ENCODE data around the gene UEVLD. TPM values are rescaled to one million over a fixed set of nuclear protein-coding genes. Genes with fewer than 3 reads are reported as not detected.
A peak's percentile ranks its signal among the peaks of the same experiment; 100 is the strongest.

The UEVLD gene
- total RNA-seq, 1 donor from 2014 or later = 27.8 TPM

GRCh38 chr11:18581825-18582224 lies 6.7 kb downstream of the UEVLD start:
- no peak for DNase-seq

- no peak for DNase-seq
Measured at GRCh38 chr11:18580113-18580766, 8.3 kb downstream of the UEVLD start.

- no peak for DNase-seq
Measured at GRCh38 chr11:18578975-18579598, 9.4 kb downstream of the UEVLD start.

- DNase-seq = no peak
Measured at GRCh38 chr11:18575361-18575760, 13.2 kb downstream of the UEVLD start.

- no peak for DNase-seq
Measured at GRCh38 chr11:18567081-18567480, 21.5 kb downstream of the UEVLD start.

GRCh38 chr11:18566406-18566805 lies 22.1 kb downstream of the UEVLD start:
- DNase-seq = no peak

- DNase-seq = no peak
Measured at GRCh38 chr11:18564149-18564548, 24.4 kb downstream of the UEVLD start.

GRCh38 chr11:18563090-18563730 lies 25.3 kb downstream of the UEVLD start:
- no peak for DNase-seq

GRCh38 chr11:18548001-18548400 lies 40.5 kb downstream of the UEVLD start:
- DNase-seq = no peak

GRCh38 chr11:18540207-18541009 lies 48.1 kb downstream of the UEVLD start:
- DNase-seq = no peak

GRCh38 chr11:18536209-18536608 lies 52.3 kb downstream of the UEVLD start:
- no peak for DNase-seq

GRCh38 chr11:18534245-18534644 lies 54.3 kb downstream of the UEVLD start:
- no peak for DNase-seq

GRCh38 chr11:18533365-18533764 lies 55.2 kb downstream of the UEVLD start:
- no peak for DNase-seq

- DNase-seq = no peak
Measured at GRCh38 chr11:18527512-18527911, 61.0 kb downstream of the UEVLD start.

- DNase-seq = peak; percentile 91
Measured at GRCh38 chr11:18526521-18527296, 61.8 kb downstream of the UEVLD start, which contains the start of gene TSG101. TSG101 (minus strand) TSS chr11:18526942; CDS start chr11:18526816, 126 bp downstream.

GRCh38 chr11:18526130-18526520 lies 62.4 kb downstream of the UEVLD start:
- DNase-seq = no peak

GRCh38 chr11:18524248-18524647 lies 64.3 kb downstream of the UEVLD start:
- DNase-seq = no peak

GRCh38 chr11:18523084-18523483 lies 65.5 kb downstream of the UEVLD start:
- DNase-seq = no peak

GRCh38 chr11:18522388-18522787 lies 66.1 kb downstream of the UEVLD start:
- DNase-seq = no peak

GRCh38 chr11:18521122-18521521 lies 67.4 kb downstream of the UEVLD start:
- no peak for DNase-seq

GRCh38 chr11:18502352-18502751 lies 86.2 kb downstream of the UEVLD start:
- no peak for DNase-seq

GRCh38 chr11:18501629-18502028 lies 86.9 kb downstream of the UEVLD start:
- DNase-seq = no peak
